Mesendoderm (in vitro differentiated cells): ENCODE results near the gene HES4.
"Not testable (repeated sequence)": the region's sequence is repeated elsewhere in the genome, so short reads cannot be mapped to it uniquely, and the experiment has no call there.

Experiments used
- DNase-seq: peaks from one replicate; pipeline ENCODE4 v3.0.0; 2013
- H2AK5ac ChIP-seq: 2 replicates; pipeline ENCODE4 v1.6.1; 2013; ENCODE audit warnings: low read length, inconsistent platforms
- H2BK120ac ChIP-seq: 2 replicates; pipeline ENCODE4 v1.6.1; 2013; ENCODE audit warnings: low read depth, mild to moderate bottlenecking, low read length, moderate library complexity, mixed read lengths
- H2BK15ac ChIP-seq: replicated peaks from 2 replicates; pipeline ENCODE4 v1.6.1; 2013; ENCODE audit warnings: low read depth, mild to moderate bottlenecking, moderate library complexity
- H2BK5ac ChIP-seq: 2 replicates; pipeline ENCODE4 v1.6.1; 2013; ENCODE audit warnings: low read length, inconsistent platforms
- H3K18ac ChIP-seq: 2 replicates; pipeline ENCODE4 v1.6.1; 2013; ENCODE audit warnings: mild to moderate bottlenecking, low read length, mixed read lengths
- H3K23ac ChIP-seq: one replicate; pipeline ENCODE4 v1.6.1; 2013; ENCODE audit warnings: low read length
- H3K27ac ChIP-seq: 2 replicates; pipeline ENCODE4 v1.5.1; 2013; ENCODE audit warnings: low read depth, mild to moderate bottlenecking, inconsistent platforms, low read length, moderate library complexity
- H3K27me3 ChIP-seq: 2 replicates; pipeline ENCODE4 v1.6.1; 2013; ENCODE audit warnings: low read length, control low read depth, mild to moderate bottlenecking, inconsistent platforms; ENCODE audit not compliant: insufficient read depth, poor library complexity
- H3K36me3 ChIP-seq: 2 replicates; pipeline ENCODE4 v1.6.1; 2013; ENCODE audit warnings: low read length, inconsistent platforms; ENCODE audit not compliant: control insufficient read depth, insufficient read depth
- H3K4ac ChIP-seq: one replicate; pipeline ENCODE4 v1.6.1; 2013; ENCODE audit warnings: low read depth, mild to moderate bottlenecking, low read length, moderate library complexity
- H3K4me1 ChIP-seq: 2 replicates; pipeline ENCODE4 v1.6.1; 2013; ENCODE audit warnings: low read depth, low read length, inconsistent platforms; ENCODE audit not compliant: control insufficient read depth
- H3K4me2 ChIP-seq: 2 replicates; pipeline ENCODE4 v1.6.1; 2013; ENCODE audit warnings: low read length
- H3K4me3 ChIP-seq: 2 replicates; pipeline ENCODE4 v1.5.1; 2013; ENCODE audit warnings: mild to moderate bottlenecking, low read length
- H3K56ac ChIP-seq: one replicate; pipeline ENCODE4 v1.6.1; 2013; ENCODE audit warnings: low read length
- H3K79me1 ChIP-seq: 2 replicates; pipeline ENCODE4 v1.6.1; 2013; ENCODE audit warnings: low read length, inconsistent platforms
- H3K79me2 ChIP-seq: 2 replicates; pipeline ENCODE4 v1.6.1; 2013; ENCODE audit warnings: mild to moderate bottlenecking, low read length; ENCODE audit not compliant: control insufficient read depth, insufficient read depth
- H3K9ac ChIP-seq: 2 replicates; pipeline ENCODE4 v1.6.1; 2013; ENCODE audit warnings: low read length, inconsistent platforms
- H4K5ac ChIP-seq: one replicate; pipeline ENCODE4 v1.6.1; 2013; ENCODE audit warnings: low read length
- H4K8ac ChIP-seq: one replicate; pipeline ENCODE4 v1.6.1; 2013; ENCODE audit warnings: low read depth, mild to moderate bottlenecking, control low read depth, low read length, moderate library complexity
- WGBS: extraction: QIAGEN DNeasy Blood & Tissue Kit; methylation state at CpG from one replicate; pipeline ENCODE4 v1.1.7; 2013; ENCODE audit warnings: low lambda C conversion rate, missing lambda C conversion rate; ENCODE audit not compliant: insufficient coverage; ENCODE audit errors: extremely low coverage; 5-methylcytosine and 5-hydroxymethylcytosine counted together

HES4 gene

GRCh38 chr1:991275-991674, 8.6 kb downstream of the HES4 start:
- not testable (repeated sequence) for H3K4ac ChIP-seq, H2BK15ac ChIP-seq, H3K79me2 ChIP-seq, H3K9ac ChIP-seq, H3K23ac ChIP-seq, H2AK5ac ChIP-seq, H2BK120ac ChIP-seq, H2BK5ac ChIP-seq, H3K27me3 ChIP-seq, H4K5ac ChIP-seq, H3K36me3 ChIP-seq, H3K56ac ChIP-seq, H3K4me3 ChIP-seq, H3K27ac ChIP-seq, H3K4me2 ChIP-seq, DNase-seq, H3K4me1 ChIP-seq, H3K18ac ChIP-seq, H3K79me1 ChIP-seq, H4K8ac ChIP-seq
- no CpG with 5 or more reads among the region's 6 CpGs for WGBS

GRCh38 chr1:988061-988460, 11.8 kb downstream of the HES4 start:
- H3K56ac ChIP-seq, H3K9ac ChIP-seq, H4K5ac ChIP-seq, H2BK5ac ChIP-seq, H2AK5ac ChIP-seq, H3K27ac ChIP-seq, H3K4me3 ChIP-seq, H3K4me2 ChIP-seq, H3K79me2 ChIP-seq, H3K4ac ChIP-seq, H3K79me1 ChIP-seq, H3K4me1 ChIP-seq, DNase-seq, H3K23ac ChIP-seq, H4K8ac ChIP-seq, H3K18ac ChIP-seq, H3K27me3 ChIP-seq, H2BK120ac ChIP-seq, H3K36me3 ChIP-seq, H2BK15ac ChIP-seq: not testable (repeated sequence)
- WGBS = no CpG with 5 or more reads among the region's 5 CpGs

- no peak overlapping the region for H3K4me3 ChIP-seq
- H3K9ac ChIP-seq = no peak overlapping the region
- no peak overlapping the region for H3K56ac ChIP-seq
- no peak overlapping the region for H3K27ac ChIP-seq
- no peak overlapping the region for H2BK120ac ChIP-seq
- WGBS = no CpG with 5 or more reads among the region's 13 CpGs
- no peak for DNase-seq
- no peak overlapping the region for H4K8ac ChIP-seq
- no peaks in the 10 kb centered on the region for H3K79me2 ChIP-seq
- no peak overlapping the region for H4K5ac ChIP-seq
- peaks cover 4% of the 10 kb centered on the region for H3K27me3 ChIP-seq
- no peak overlapping the region for H3K4ac ChIP-seq
- H3K18ac ChIP-seq = no peak overlapping the region
- H3K36me3 ChIP-seq = no peaks in the 10 kb centered on the region
- H2BK15ac ChIP-seq = no peak overlapping the region
- H3K4me1 ChIP-seq = no peaks in the 10 kb centered on the region
- H3K79me1 ChIP-seq = no peaks in the 10 kb centered on the region
- no peak overlapping the region for H2AK5ac ChIP-seq
- no peak overlapping the region for H3K23ac ChIP-seq
- no peak overlapping the region for H2BK5ac ChIP-seq
- no peak overlapping the region for H3K4me2 ChIP-seq
Measured at GRCh38 chr1:985126-985525, 14.8 kb downstream of the HES4 start.

- no peak overlapping the region for H3K4me2 ChIP-seq
- H2BK5ac ChIP-seq = no peak overlapping the region
- no peak overlapping the region for H3K4me3 ChIP-seq
- H3K4me1 ChIP-seq = no peaks in the 10 kb centered on the region
- no peak overlapping the region for H2BK120ac ChIP-seq
- H2AK5ac ChIP-seq = no peak overlapping the region
- H3K79me1 ChIP-seq = no peaks in the 10 kb centered on the region
- no peak overlapping the region for H3K27ac ChIP-seq
- H3K79me2 ChIP-seq = no peaks in the 10 kb centered on the region
- no peak overlapping the region for H3K23ac ChIP-seq
- no peak overlapping the region for H2BK15ac ChIP-seq
- H4K5ac ChIP-seq = no peak overlapping the region
- no CpG with 5 or more reads among the region's 12 CpGs for WGBS
- no peak overlapping the region for H4K8ac ChIP-seq
- no peak overlapping the region for H3K9ac ChIP-seq
- peaks cover 4% of the 10 kb centered on the region for H3K27me3 ChIP-seq
- H3K4ac ChIP-seq = no peak overlapping the region
- H3K18ac ChIP-seq = no peak overlapping the region
- no peaks in the 10 kb centered on the region for H3K36me3 ChIP-seq
- no peak for DNase-seq
- H3K56ac ChIP-seq = no peak overlapping the region
Measured at GRCh38 chr1:984476-984814, 15.5 kb downstream of the HES4 start.

GRCh38 chr1:983798-984475, 16.0 kb downstream of the HES4 start:
- H3K4ac ChIP-seq = no peak overlapping the region
- H3K4me2 ChIP-seq = no peak overlapping the region
- H3K23ac ChIP-seq = no peak overlapping the region
- no peaks in the 10 kb centered on the region for H3K4me1 ChIP-seq
- WGBS = no CpG with 5 or more reads among the region's 29 CpGs
- no peak overlapping the region for H2BK120ac ChIP-seq
- no peaks in the 10 kb centered on the region for H3K36me3 ChIP-seq
- H4K8ac ChIP-seq = no peak overlapping the region
- H3K27ac ChIP-seq = no peak overlapping the region
- H3K27me3 ChIP-seq = peaks cover 4% of the 10 kb centered on the region
- H3K9ac ChIP-seq = no peak overlapping the region
- peak; percentile 20 for DNase-seq
- no peak overlapping the region for H4K5ac ChIP-seq
- H3K56ac ChIP-seq = peak overlapping the region; percentile 15
- H3K18ac ChIP-seq = no peak overlapping the region
- H3K79me2 ChIP-seq = no peaks in the 10 kb centered on the region
- no peak overlapping the region for H2AK5ac ChIP-seq
- no peak overlapping the region for H2BK15ac ChIP-seq
- H2BK5ac ChIP-seq = no peak overlapping the region
- no peak overlapping the region for H3K4me3 ChIP-seq
- no peaks in the 10 kb centered on the region for H3K79me1 ChIP-seq

- H4K8ac ChIP-seq = no peak overlapping the region
- H3K79me2 ChIP-seq = no peaks in the 10 kb centered on the region
- no peak overlapping the region for H2BK120ac ChIP-seq
- H3K27ac ChIP-seq = no peak overlapping the region
- no peaks in the 10 kb centered on the region for H3K79me1 ChIP-seq
- no peak overlapping the region for H3K9ac ChIP-seq
- no peak overlapping the region for H2BK15ac ChIP-seq
- no peaks in the 10 kb centered on the region for H3K4me1 ChIP-seq
- H3K4me3 ChIP-seq = no peak overlapping the region
- H3K18ac ChIP-seq = no peak overlapping the region
- H3K23ac ChIP-seq = no peak overlapping the region
- no peak overlapping the region for H2BK5ac ChIP-seq
- no CpG with 5 or more reads among the region's 43 CpGs for WGBS
- DNase-seq = no peak
- H3K36me3 ChIP-seq = no peaks in the 10 kb centered on the region
- H3K4ac ChIP-seq = no peak overlapping the region
- no peak overlapping the region for H3K4me2 ChIP-seq
- H3K56ac ChIP-seq = no peak overlapping the region
- H2AK5ac ChIP-seq = no peak overlapping the region
- no peak overlapping the region for H4K5ac ChIP-seq
- H3K27me3 ChIP-seq = peaks cover 2% of the 10 kb centered on the region
Measured at GRCh38 chr1:982765-983436, 17.0 kb downstream of the HES4 start.
